NCI-H2029 (cell line): ENCODE data around the gene TSPYL4.
A peak's percentile ranks its signal among the peaks of the same experiment; 100 is the strongest.

Source experiments
- DNase-seq: peaks from one replicate; lab custom pipeline; 2025; lab: John Stamatoyannopoulos, UW

Gene TSPYL4

DNA sequence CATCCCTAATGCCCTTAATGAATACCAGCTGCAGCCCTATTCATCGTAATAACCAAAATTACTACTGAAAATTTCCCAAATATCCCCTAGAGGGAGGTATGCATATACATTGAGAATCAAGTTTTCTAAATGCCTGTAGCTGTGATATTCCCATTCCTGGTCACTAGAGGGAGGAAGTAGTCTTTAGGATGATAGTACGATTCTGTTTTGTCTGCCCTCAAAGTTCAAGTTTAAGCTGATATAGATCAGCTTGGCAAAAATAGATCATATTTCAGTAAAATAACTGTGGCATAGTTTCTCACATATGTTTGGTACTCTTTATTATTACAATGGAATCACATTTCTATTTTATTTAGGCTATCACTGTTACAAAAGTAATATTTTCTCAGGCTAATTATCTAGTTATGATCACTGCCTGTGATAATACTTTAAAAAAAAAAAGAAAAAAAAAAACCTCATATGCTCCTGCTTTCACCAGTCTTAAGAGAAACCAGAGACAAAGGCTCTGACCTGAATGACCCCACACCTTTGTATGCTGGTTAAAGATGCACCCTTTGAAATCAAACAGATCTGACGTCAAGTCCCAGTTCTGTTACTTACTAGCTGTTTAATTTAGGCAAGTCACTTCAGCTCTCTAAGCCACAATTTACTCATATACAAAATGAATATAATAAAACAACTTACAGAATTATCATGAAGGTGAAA, 14.9 kb upstream of the TSPYL4 start:
- DNase-seq = peak; percentile 96

DNA sequence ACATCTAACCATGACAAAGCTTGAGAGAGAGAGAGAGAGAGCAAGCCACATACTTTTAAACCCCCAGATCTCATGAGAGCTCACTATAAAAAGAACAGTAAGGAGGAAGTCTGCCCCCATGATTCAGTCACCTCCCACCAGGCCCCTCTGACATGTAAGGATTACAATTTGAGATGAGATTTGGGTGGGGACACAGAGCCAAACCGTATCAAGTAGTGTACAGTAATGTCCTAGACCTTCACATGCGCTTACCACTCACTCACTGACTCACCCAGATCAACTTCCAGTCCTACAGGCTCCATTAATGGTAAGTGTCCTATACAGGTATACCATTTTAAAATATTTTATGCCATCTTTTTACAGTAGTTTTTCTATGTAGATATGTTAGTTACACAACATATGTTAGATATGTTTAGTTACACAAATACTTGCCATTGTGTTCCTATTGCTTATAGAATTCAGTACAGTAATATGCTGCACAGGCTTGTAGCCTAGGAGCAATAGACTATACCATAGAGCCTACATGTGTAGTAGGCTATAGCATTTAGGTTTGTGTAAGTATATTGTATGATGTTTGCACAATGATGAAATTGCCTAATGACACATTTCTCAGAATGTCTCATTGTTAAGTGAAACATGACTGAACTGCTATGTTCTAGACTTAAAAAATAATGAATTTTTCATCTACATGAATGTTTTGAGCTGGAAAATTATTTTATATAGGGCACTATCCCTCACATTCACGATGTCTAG, 14.1 kb upstream of the TSPYL4 start:
- no peak for DNase-seq

DNA sequence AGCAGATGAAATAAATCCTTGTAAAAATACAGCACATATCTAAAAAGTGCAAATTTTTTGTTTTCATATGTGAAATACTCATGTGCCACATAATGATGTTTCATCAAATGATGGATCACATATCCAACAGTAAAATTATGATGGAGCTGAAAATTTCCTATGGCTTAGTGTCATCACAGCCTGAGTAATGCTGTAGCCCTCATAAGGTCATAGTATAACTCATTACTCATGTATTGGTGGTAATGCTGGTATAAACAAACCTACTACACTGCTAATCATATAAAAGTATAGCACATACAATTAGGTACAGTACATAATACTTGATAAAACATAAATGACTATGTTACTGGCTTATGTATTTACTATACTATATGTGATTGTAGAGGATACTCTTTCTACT, 12.9 kb upstream of the TSPYL4 start:
- no peak for DNase-seq

DNA sequence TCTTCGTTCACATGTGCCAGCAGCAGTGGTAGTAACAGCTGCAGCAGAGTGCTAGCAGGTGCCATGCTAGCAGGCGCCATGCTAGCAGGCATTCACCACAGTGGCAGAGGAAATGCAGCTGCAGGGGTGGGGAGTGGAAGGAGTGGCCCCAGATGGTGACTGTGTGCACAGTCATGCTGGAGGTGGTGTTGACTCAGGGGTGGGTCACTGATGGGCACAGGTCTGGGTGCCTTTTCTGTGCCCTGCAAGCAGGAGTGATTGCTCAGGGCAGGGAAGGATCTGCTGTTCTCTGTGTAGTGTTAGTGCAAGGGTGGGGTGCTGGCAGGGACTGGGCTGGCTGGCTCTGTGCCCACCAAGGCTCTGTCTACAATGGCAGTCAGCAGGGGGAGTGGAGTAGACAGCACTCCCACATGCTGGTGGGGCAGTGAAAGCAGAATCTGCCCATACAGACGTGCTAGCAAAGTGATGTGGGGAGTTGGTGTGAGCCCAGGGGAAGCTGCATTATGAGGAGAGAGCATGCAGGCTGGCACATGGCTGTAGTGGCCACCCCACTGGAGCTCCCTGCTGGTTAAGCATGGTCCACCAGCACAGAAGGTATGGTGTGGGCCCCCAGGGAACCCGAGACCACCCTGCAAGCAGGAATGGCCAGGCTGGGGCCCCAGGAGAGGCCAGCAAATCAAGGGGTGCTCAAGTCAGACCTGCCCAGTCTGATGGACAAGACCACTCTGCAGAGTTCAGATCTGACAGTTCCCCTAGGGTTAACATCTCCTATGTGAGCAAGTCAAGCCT, 11.4 kb upstream of the TSPYL4 start:
- peak; percentile 90 for DNase-seq

DNA sequence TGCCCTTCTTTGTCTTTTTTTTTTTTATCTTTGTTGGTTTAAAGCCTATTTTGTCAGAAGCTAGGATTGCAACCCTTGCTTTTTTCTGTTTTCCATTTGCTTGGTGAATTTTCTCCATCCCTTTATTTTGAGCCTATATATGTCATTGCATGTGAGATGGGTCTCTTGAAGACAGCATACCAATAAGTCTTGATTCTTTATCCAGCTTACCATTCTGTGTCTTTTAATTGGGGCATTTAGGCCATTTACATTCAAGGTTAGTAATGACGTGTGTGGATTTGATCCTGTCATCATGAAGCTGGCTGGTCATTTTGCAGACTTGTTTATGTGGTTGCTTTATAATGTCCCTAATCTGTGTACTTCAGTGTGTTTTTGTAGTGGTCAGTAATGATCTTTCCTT, 9.5 kb upstream of the TSPYL4 start:
- DNase-seq = no peak

DNA sequence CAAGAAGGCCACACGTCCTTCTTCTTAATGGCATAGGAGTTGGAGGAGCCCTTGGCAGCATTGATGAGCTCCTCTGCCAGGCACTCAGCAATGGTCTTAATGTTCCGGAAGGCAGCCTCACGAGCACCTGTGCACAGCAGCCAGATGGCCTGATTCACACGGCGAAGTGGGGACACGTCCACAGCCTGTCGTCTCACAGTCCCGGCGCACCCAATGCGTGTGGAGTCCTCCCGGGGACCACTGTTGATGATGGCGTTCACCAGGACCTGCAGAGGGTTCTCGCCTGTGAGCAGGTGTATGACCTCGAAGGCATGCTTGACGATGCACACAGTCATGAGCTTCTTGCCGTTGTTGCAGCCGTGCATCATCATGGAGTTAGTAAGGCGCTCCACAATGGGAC, 4.6 kb upstream of the TSPYL4 start:
- DNase-seq = no peak

DNA sequence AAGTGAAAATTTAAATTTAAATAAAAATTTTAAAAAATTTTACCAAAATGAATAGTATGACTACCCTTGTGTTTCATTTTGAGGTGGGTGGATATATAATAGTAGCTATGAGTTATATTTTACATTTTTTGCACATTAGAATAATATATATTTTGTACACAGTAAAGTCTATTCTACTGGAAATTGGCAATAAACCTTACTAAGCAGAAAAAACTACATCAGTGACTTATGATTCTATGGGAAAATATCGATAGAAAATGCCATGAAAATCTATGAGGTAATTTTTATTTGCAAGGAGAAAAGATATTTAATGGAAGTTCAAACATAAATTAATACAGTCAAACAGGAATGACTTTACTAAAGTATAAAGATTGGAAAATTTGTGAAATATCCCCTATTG, 2.8 kb upstream of the TSPYL4 start:
- no peak for DNase-seq

DNA sequence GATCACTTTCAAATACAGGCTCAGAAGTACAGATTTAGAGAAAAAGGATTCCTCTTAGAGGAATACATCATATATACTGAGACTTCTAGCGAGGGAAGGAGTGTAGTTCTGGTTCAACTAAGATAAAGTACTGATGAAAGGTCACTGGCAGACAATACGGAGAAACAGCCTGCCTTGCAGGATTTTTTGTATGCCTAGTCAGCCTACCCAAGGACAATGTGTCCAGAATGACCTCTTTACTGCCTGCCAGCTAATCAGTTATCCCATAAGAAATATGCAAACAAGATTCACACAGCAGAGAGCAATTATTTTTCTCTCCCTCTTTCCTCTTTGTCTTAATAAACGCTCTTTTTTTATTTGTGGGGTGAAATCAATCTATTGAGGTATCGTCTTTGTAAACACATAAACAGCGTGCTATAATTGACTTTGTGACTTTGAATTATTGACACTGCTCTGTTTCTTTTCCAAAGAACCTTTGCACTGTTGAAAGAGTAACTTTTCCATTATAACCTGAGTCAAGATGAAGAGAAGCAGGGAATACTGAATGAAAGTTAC, 1.4 kb upstream of the TSPYL4 start:
- DNase-seq = no peak

DNA sequence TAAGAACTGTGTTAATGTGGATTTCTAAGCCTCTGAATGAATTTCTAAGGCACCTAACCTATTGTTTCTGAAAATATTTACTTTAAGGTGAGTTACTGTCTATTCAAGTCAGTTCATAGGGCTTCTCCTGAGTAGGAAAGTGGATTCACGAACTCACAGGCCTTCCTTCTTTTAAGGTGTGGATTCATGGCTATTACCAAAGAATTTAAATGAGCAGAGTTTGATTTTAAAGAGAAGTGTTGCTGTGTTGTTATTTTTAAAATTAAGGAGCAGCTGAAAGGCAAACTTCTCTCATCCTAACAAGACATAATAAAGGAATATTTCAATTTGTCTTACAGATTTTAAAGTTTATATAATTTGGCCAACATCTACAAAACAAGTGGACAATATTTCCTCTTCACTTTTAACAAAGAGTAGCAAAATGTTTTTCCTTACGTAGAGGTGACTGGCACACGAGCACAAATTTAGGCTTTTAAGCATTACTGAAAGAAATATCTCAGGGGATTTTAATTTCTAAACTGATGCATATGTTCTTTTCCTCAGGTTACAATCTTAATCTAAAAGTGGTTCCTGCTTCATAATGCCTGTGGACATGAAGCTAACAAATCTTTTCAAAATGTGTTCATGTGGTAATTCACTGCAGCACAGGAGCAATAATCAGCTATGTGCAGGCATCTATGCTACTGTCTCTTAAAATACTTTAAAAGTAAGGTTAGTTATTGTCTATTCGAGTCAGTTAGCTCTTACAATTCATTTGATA, 602 bp upstream of the TSPYL4 start:
- peak; percentile 45 for DNase-seq

DNA sequence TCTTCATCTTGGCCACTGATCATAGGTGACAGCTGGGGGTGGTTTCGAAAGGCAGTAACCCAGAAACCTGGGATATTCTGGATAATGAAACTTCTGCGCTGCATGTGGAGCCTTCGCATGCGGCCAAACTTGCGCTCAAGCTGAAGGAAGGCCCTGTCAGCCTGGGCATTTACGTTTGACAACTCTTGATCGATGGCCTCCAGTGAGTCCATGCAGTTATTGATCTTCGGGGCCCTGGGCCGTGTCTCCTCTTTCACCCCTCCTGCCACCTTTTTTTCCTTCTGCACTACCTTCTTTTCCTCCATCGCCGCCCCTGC, 729 bp downstream of the TSPYL4 start:
- no peak for DNase-seq

DNA sequence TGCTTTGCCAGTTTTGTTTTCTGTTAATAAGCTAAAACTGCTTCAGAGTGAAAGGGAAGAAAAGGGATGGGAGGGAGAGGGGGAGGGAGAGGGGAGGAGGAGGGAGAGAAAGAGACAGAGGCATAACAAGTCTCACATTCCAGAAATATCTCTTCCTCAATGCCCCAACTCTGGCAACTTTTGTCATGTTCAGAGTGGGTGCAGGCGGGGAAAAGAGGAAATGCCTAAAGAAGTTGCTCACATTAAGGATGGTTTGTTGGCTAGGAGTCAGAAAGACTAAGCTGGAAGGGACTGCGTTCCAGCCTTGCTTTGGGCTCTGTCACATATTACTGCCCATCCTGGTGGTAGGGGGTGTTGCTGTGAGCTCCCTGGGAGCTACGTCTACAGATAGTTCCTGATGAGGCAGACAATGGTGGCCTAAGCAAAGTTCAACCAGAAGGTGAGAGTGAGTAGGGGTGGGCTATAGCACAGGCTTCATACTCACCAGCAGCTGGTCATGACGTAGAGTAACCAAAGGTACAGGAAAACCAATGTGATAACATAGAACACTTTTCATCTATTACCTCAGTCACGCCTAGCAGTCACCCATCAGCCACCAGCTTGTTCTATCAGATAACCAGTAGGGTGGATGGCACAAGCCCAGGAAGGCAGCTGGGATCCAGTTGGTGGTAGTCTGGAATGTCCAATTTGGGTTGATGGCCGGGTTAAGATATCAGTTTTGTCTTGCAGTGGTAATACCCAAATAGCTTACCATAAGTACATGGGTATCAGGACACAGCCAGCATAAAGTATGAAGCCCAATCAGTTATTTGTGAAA, 2.1 kb downstream of the TSPYL4 start:
- DNase-seq = no peak

DNA sequence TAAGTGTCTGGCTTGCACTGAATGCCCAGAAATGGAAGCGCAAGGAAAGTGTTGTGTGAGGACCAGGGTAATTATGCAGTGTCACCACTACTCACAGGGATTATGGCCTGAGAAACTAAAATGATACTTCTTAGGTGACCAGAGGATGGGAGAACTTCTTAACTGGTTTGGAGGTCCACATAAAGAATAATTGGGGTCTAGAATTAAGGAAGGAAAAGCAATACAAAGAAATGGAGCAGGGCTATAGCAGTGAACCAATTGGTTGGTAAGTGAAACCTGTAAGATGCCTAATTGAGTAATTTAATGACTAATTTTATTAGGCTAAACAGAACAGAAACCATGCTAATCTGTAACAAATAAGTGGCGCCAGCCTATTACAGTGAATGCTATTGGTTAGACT, 5.3 kb downstream of the TSPYL4 start:
- no peak for DNase-seq

DNA sequence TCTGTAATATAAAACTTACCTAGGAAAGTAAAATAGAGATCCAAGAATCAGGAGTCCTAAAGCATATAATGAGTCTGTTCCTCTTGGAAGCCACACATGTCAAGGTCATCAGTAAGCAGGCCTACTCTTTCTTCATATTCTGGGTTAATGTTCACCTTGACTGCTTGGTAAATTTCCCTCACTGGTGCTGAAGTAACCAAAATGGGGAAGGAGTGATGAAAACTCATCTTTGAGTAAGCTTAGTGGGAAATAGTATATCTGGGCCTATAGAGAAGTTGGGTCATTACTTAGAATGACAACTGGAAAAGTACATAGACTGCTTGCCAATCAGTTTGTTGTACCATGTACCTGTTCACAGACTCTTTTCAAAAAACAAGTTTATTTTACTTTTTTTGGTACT, 6.6 kb downstream of the TSPYL4 start:
- DNase-seq = no peak

DNA sequence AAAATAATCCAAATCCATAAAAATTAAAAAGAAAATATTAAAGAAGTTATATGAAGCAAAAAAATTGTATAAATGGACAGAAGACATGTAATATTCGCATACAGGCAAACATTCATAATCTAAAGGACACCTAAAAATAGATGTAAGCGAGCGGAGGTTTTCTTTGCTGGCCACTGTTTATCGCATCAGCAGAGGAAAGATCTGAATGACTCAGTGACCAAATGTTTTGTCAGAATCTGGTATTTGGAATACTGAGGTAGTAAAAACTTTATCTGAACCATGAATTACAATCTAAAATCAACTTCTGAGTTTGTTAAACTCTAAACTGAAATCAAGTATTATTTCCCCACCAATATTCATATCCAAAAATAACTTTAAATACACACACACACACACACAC, 7.8 kb downstream of the TSPYL4 start:
- DNase-seq = no peak

DNA sequence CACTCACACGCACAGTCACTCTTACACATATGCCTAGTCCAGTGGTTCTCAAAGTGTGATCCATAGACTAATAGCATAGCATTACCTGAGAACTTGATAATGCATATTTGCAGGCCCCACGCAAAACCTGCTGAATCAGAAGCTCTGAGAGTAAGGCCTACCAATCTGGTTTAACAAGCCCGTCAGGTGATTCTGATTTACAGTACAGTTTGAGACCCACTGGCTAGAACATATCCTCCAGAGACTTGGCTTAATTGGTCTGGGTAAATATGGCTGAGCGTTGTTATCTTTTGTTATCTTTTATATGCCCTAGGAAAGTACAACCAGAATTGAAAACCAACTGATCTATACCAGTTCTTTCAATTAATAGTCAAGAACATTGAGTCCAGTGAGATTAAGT, 9.6 kb downstream of the TSPYL4 start:
- DNase-seq = peak; percentile 54

DNA sequence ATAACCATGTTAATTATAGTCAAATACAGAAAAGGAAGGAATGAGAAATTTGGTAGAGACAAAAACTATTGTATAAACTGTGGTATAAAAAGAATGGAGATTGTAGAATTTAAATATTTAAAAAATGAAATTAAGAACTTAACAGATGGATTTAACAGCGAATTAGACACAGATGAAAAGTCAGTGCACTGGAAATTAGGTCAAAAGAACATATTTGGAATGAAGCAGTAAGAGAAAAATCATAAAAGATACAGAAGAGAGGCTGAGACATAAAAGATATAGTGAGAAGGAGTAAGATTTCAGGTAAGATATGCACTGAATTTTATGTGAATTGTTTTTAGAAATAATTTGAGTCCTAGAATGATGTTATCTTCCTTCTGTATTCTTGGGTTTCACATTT, 14.0 kb downstream of the TSPYL4 start:
- DNase-seq = no peak

DNA sequence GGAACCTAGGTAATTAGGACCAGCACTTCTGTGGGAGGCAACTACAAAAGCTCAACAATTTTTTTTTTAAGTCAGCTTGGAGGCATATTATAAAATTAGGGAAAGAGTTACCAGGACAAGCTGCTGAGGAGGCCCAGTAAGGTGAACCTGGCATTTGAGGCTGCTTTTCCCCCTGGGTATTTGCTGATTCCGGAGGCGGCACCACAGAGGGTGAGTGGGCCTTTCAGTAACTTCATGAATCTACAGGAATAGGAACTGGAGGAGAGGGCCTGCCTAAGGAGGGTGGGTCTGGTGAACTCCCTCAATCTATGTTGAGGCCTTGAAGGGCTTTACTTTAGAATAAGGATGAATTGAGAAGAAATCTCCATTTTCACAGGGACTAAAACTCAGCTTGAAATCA, 14.6 kb downstream of the TSPYL4 start:
- DNase-seq = no peak

DNA sequence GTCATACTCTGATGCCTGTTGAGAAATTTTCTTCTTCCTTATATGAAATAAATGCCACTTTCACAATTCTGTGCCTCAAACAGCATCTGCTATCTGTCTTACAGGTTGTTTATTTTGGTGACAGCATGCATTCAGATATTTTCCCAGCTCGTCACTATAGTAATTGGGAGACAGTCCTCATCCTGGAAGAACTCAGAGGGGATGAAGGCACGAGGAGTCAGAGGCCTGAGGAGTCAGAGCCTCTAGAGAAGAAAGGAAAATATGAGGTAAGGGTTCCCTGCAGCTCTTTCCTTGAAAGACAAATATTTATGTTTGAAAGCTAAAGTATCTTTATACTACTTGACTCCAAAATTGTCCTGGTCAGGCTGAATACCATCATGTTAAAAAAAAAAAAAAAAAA, 15.8 kb downstream of the TSPYL4 start:
- DNase-seq = no peak

DNA sequence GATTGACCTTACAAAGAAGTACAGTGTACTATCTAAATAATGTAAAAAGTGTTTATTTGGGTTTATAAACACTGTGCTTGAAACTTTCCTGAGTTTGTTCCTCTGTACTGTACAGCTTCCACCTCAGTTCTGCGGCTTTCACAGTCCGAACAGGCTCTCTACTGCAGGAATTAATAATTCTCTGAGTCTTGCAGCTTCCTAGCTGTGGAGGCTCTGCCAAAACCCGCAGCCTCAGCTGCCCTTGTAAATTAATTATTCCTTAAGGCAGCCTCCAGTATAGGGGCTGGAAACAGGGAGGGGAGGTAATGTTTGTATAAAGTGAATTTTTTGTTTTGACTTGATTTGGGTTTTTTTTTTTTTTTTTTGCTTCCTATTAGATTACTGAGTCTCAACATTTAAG, 19.2 kb downstream of the TSPYL4 start:
- DNase-seq = no peak

DNA sequence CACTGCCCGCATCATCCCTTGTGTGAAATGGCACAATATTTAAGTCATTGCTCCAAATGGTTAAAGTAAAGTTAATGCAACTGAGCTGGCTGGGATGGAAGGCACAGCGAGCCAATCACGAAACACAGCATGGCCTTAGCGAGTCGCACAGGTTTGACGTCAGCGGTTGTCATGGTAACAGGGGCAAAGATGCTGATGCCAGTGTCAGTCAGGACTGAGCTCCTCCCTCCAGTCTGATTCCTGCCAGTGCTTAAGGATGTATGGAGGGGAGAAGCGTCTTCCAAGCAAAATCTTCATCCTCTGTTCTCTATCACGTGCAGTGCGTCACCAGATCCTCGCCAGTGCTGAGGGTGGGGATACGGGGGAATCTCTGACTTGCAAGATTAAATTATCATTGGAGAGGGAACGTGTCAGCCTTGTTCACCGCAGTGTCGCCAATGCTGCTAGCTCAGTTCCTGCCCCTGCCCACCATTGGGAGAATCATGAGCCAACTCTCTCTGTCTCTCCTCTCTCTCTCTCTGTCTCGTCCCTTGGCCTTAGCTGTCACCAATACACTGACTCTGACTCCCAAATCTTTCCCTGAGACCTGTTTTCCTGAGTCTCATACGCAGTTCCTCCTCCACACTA, 24.5 kb downstream of the TSPYL4 start:
- peak; percentile 75 for DNase-seq

DNA sequence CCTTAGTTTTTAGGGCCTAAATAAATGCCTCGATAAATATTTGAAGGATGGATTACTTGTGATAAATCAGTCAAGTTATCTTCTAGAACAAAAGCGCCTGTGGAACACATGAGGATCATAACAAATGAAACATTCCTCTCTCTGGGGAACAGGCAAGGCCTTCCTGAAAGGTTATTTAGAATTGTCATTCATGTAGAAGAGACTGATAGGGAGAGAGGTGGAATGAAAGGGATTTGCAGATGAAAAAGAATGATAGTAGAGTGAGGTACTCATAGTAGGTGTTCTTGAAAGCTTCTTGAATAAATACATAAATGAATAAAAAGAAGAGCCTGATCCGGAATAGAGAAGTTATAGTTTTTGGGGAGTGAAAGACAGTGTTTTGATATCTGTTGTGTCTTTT, 30.5 kb downstream of the TSPYL4 start:
- no peak for DNase-seq
